Ovary (tissue), 9 donors: Measurements from ENCODE around the gene PDZRN3. TPM values are rescaled to one million over a fixed set of nuclear protein-coding genes. Genes with fewer than 3 reads are reported as not detected.

Experiments used
- DNase-seq, 5 donors: peaks; one replicate each; pipeline ENCODE4 v3.0.0-alpha.2; 2019 to 2020
- H3K27ac ChIP-seq, 2 donors: fragments of 200-600 bp; one replicate each; pipeline versions ENCODE4 v1.5.1 to v1.8.0; 2019 to 2022
- H3K27me3 ChIP-seq: fragments of 200-600 bp; one replicate; pipeline ENCODE4 v1.8.0; 2022
- H3K36me3 ChIP-seq: fragments of 200-600 bp; sonication (generic); one replicate; pipeline ENCODE4 v1.5.1; 2019
- H3K4me1 ChIP-seq: one replicate; pipeline ENCODE4 v1.8.1; 2013; ENCODE audit warnings: mild to moderate bottlenecking, moderate library complexity; ENCODE audit not compliant: insufficient read depth
- H3K4me3 ChIP-seq: fragments of 200-600 bp; sonication (generic); one replicate; pipeline ENCODE4 v1.5.1; 2017
- H3K9me3 ChIP-seq, 2 donors: fragments of 200-600 bp in 1 of 2; sonication (generic) in 1 of 2; one replicate each; pipeline versions ENCODE4 v1.5.1 to v1.8.1; 2013 to 2019; ENCODE audit warnings: mild to moderate bottlenecking in 1 of 2, moderate library complexity in 1 of 2
- CTCF ChIP-seq, 3 donors: fragments of 450-650 bp in 2 of 3; fragments of 200-600 bp in 1 of 3; IDR thresholded peaks; one replicate each; pipeline versions ENCODE4 v1.5.1 to v1.8.0; 2016 to 2022; ENCODE audit warnings: antibody characterized with exemption in 3 of 3, mild to moderate bottlenecking in 1 of 3
- EP300 ChIP-seq: sonication (generic); formaldehyde crosslinking; IDR thresholded peaks from one replicate; pipeline ENCODE4 v1.6.1; 2017; ENCODE audit warnings: antibody characterized with exemption
- POLR2A ChIP-seq: fragments of 450-650 bp; IDR thresholded peaks from one replicate; pipeline ENCODE4 v1.6.1; 2017; ENCODE audit warnings: antibody characterized with exemption, mild to moderate bottlenecking, moderate library complexity
- WGBS, 3 donors: extraction: QIAGEN DNeasy Blood & Tissue Kit in 1 of 3; methylation state at CpG; one replicate each; pipeline versions ENCODE4 v1.1.5 to v1.1.7; 2013 to 2017; 5-methylcytosine and 5-hydroxymethylcytosine counted together
- intact Hi-C, 4 donors: fragments of 100-400 bp; cut with DNase I; formaldehyde crosslinking; loops; one replicate each; pipeline versions ENCODE4 v1.11.0 to v1.15.1; 2022 to 2023
- polyA plus RNA-seq, 2 donors: library from polyadenylated mRNA; stranded (reverse); fragments of 200-250 nt in 1 of 2; fragments of 350-450 nt in 1 of 2; fragmentation: Illumina TruSeq in 1 of 2; extraction: RNeasy Lipid Tissue Mini Kit (QIAGEN cat#74804) in 1 of 2; gene quantifications; one replicate each; pipeline ENCODE4 v1.2.3, GENCODE V29; 2013 to 2014
- total RNA-seq, 7 donors: library from RNA; depleted of rRNA in 2 of 7; stranded (reverse); fragments of >200 nt in 2 of 7; fragmentation: NEBNext Ultra II Directional in 3 of 7; extraction: Animal tissue kit (Norgen Biotek cat#: 25700) in 3 of 7; gene quantifications; one replicate each; pipeline versions ENCODE4 v1.1.0 to v1.2.4, GENCODE V29; 2016 to 2023
- donor health status: DM: no; HTN: no; CAD: no; lungs with moderate emphysema.
- donor health status: DM: no; HTN: no; CAD: no.
- donor health status: Bipolar disorder and iron deficiency.
- donor health status: DM: yes; HTN: yes; CAD: no.
- donor health status: DM: no; HTN: no; CAD: no.
- donor health status: DM: yes; HTN: yes; CAD: no.

PDZRN3 gene
- total and polyA plus RNA-seq, 9 donors = 68.1 to 161 (median 102) TPM

- Histone ChIP-seq H3K9me3 (no peaks in the 10 kb centered on the region), H3K27me3 (no peaks in the 10 kb centered on the region), H3K4me1 (peaks cover 20% of the 10 kb centered on the region), H3K4me3 (no peak overlapping the region), H3K27ac (peak overlapping the region in 1 of 2 donors; percentile 64), H3K36me3 (no peaks in the 10 kb centered on the region)
- 58 to 70% (median 68%) methylated on average over 4 of the region's 4 CpGs for WGBS, 3 donors
- intact Hi-C loops = no loop called here
- DNase-seq = no peak
- TF ChIP-seq POLR2A = no peak
- no peak for TF ChIP-seq CTCF (IDR thresholded peaks at IDR 0.05)
- TF ChIP-seq EP300 = no peak
Observed at GRCh38 chr3:73418681-73419080, 206.1 kb downstream of the PDZRN3 start.

GRCh38 chr3:73415118-73415517, 209.6 kb downstream of the PDZRN3 start:
- intact Hi-C loops = no loop called here
- no peak overlapping the region for H3K4me3 ChIP-seq
- H3K27ac ChIP-seq = no peak overlapping the region
- 94 to 98% (median 97%) methylated on average over 2 of the region's 2 CpGs for WGBS, 3 donors
- H3K36me3 ChIP-seq = no peaks in the 10 kb centered on the region
- H3K9me3 ChIP-seq = no peaks in the 10 kb centered on the region
- peaks cover 23% of the 10 kb centered on the region for H3K4me1 ChIP-seq
- TF ChIP-seq EP300 (no peak), POLR2A (no peak), CTCF (IDR thresholded peaks at IDR 0.05) (no peak)
- no peaks in the 10 kb centered on the region for H3K27me3 ChIP-seq
- DNase-seq = no peak

GRCh38 chr3:73413619-73414018, 211.1 kb downstream of the PDZRN3 start:
- H3K9me3 ChIP-seq = no peaks in the 10 kb centered on the region
- H3K27ac ChIP-seq = no peak overlapping the region
- TF ChIP-seq CTCF (IDR thresholded peaks at IDR 0.05) (no peak), POLR2A (no peak), EP300 (no peak)
- peaks cover 19% of the 10 kb centered on the region for H3K4me1 ChIP-seq
- intact Hi-C loops = no loop called here
- H3K36me3 ChIP-seq = no peaks in the 10 kb centered on the region
- no peaks in the 10 kb centered on the region for H3K27me3 ChIP-seq
- 92 to 93% (median 92%) methylated on average over 9 of the region's 9 CpGs for WGBS, 3 donors
- DNase-seq = no peak
- no peak overlapping the region for H3K4me3 ChIP-seq

GRCh38 chr3:73411993-73412392, 212.7 kb downstream of the PDZRN3 start:
- Histone ChIP-seq H3K27ac (no peak overlapping the region), H3K9me3 (no peaks in the 10 kb centered on the region), H3K4me1 (peaks cover 21% of the 10 kb centered on the region), H3K27me3 (no peaks in the 10 kb centered on the region), H3K4me3 (no peak overlapping the region), H3K36me3 (no peaks in the 10 kb centered on the region)
- intact Hi-C loops = no loop called here
- TF ChIP-seq CTCF (IDR thresholded peaks at IDR 0.05) (no peak), EP300 (no peak), POLR2A (no peak)
- 97 to 98% (median 98%) methylated on average over 5 of the region's 5 CpGs for WGBS, 3 donors
- DNase-seq = no peak
